ENCODE results near the gene KCNJ15.

The KCNJ15 gene

DNA sequence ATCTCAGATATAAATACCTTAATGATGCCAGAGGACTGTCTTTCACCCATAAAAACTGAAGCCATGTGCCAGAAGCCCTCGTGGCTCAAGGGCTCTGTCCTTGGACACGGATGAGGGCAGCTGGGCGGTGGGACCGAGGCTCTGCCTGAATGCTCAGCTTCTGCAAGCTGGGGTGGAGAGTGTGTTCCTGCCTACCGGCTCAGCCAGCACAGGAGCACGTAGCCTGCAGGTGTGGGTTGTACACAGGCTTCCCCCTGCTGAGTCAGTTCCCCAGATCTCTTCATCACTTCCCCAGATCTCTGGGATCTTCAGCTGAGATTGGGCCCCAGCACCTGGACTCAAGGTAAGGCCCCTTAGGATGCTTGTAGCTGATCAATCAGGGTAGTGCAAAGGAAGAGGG is 15.4 kb downstream of the KCNJ15 start:
- H3K4me3 ChIP-seq (ENCODE audit: low read depth, low read length): no peak overlapping the region
- in situ Hi-C loops (cut with HindIII; ENCODE audit: low sequenced_read_pairs): no loop called here
- DNase-seq (ENCODE audit: low read depth): no peak
- TF ChIP-seq, protein P1, sequence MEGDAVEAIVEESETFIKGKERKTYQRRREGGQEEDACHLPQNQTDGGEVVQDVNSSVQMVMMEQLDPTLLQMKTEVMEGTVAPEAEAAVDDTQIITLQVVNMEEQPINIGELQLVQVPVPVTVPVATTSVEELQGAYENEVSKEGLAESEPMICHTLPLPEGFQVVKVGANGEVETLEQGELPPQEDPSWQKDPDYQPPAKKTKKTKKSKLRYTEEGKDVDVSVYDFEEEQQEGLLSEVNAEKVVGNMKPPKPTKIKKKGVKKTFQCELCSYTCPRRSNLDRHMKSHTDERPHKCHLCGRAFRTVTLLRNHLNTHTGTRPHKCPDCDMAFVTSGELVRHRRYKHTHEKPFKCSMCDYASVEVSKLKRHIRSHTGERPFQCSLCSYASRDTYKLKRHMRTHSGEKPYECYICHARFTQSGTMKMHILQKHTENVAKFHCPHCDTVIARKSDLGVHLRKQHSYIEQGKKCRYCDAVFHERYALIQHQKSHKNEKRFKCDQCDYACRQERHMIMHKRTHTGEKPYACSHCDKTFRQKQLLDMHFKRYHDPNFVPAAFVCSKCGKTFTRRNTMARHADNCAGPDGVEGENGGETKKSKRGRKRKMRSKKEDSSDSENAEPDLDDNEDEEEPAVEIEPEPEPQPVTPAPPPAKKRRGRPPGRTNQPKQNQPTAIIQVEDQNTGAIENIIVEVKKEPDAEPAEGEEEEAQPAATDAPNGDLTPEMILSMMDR (IDR thresholded peaks at IDR 0.05; ENCODE audit: low read depth, low read length, missing control alignments): no peak

DNA sequence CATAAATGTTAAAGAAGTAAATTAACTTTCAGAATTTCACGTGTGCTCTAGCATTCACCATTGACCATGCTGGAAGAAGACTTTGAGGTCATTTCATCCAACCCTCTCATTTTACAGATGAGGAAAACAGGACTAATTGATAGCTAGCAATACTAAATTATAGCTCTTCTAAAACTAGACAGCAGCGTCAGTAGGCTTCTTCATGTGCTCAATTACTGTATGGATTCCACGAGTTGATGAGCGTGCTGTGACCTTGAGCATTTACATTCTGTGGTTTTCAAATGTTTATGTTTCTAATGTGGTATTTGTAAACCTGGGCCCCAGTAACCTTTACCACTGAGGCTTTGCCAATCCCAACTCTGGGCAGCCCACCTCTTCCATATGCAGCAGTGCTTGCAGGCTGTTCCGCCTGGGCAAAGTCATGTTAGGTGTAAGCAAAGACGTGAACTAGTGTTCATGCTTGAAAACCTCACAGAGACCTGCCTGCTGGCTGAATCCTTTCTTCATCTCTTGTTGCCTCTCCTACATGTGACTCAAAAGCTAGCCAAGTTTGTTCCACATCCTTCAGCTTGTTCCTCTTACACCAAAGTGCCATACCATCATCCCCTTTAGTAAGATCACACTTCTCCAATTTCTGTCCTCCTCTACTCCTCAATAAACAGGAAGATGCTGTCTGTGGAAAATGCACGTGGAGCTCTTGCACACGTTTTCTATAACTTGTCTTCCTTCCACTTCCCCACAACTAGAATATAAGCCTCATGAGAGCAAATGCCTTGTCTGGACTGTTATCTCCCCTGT is 17.2 kb downstream of the KCNJ15 start:
- no peak for DNase-seq (ENCODE audit: low read depth)
- no peak overlapping the region for H3K4me3 ChIP-seq (ENCODE audit: low read depth, low read length)
- TF ChIP-seq, protein P1 (IDR thresholded peaks at IDR 0.05; ENCODE audit: low read depth, low read length, missing control alignments): no peak
- in situ Hi-C loops (cut with HindIII; ENCODE audit: low sequenced_read_pairs): no loop called here

DNA sequence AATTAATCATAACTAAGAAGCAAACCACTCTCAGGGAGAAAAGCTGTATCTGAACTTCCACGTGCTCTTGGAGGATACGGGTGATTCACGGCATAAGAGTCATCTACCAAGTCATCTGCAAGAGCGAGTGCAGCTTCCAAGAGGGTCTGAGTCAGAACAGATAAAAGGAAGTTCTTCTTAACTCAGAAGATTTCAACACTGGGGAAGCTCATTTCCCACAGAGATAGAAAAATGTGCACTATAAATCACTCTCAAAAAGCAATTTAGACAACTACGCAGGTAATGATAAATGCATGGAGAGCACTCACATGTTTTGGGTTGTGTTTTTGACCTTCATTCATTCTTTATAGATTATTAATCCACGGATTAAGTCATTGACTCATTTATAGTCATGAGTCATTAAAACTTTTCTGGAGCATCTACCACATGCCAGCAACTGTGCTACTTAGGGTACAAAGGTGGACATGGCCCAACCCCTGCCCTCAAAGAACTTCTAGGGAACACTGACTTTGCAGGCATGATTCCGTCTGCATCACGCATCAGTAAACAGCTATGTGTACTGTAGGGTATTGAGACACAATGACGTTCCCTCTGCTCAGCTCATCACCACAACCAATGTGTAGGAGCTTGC is 20.8 kb downstream of the KCNJ15 start:
- TF ChIP-seq, protein P1 (IDR thresholded peaks at IDR 0.05; ENCODE audit: low read depth, low read length, missing control alignments): no peak
- DNase-seq (ENCODE audit: low read depth): peak; percentile 96
- H3K4me3 ChIP-seq (ENCODE audit: low read depth, low read length): no peak overlapping the region
- in situ Hi-C loops (cut with HindIII; ENCODE audit: low sequenced_read_pairs): no loop called here

DNA sequence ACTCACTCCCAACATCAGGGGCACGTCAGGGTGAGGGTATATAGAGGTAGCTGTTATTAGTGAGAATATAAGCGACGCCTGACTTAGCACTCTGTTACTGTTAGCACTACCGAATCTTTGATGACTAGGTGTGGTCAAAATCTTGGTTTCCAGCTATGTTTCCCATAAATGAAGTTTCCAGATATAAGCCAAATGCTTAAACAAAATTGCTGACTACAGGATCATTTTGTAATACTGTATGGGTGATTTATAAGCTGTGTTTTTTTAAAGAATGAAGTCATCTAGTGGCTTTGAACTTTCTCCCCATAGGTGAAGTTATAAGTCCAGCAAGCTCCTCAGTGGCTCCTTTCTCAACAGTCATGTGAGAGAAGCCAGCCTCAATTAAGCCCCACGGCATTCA is 23.7 kb downstream of the KCNJ15 start:
- TF ChIP-seq, protein P1 (IDR thresholded peaks at IDR 0.05; ENCODE audit: low read depth, low read length, missing control alignments): no peak
- in situ Hi-C loops (cut with HindIII; ENCODE audit: low sequenced_read_pairs): no loop called here
- peak; percentile 78 for DNase-seq (ENCODE audit: low read depth)
- H3K4me3 ChIP-seq (ENCODE audit: low read depth, low read length): no peak overlapping the region

DNA sequence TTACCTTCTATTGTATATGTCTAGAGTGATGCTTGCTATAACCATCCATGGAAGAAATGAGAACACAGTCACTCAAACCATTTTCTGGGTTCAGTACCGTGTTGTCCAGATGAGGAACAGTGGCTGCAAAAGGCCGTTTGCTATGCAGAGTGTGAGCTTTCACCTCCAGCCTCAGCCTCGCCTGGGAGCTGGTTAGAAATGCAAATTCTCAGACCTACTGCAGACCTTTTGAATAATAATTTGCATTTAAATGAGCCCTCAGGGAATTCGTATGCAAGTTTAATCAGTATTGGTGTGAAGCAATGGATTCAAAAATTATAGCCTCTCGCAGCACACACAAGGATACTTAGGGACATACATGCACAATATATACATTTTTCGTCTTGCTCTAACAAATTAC is 24.1 kb downstream of the KCNJ15 start:
- TF ChIP-seq, protein P1 (IDR thresholded peaks at IDR 0.05; ENCODE audit: low read depth, low read length, missing control alignments): no peak
- no peak overlapping the region for H3K4me3 ChIP-seq (ENCODE audit: low read depth, low read length)
- in situ Hi-C loops (cut with HindIII; ENCODE audit: low sequenced_read_pairs): no loop called here
- DNase-seq (ENCODE audit: low read depth): no peak

DNA sequence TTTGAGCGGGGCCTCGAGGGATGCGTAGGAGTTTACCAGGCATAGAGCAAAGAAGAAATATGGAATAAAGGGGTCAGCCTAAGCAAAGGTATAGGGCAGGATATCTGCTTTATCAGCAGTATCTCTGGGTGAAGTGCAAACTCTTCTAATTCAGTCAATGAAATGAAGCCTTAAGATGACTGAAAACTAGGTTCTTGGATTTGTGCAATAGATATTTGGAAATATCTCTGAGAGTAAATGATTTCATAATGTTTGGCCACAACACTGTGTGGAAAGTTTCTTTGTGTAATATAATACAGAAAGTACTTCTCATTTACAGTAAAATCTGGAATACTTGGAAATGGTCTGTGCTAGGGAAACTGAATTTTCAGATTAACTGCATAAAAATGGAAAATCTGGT is 26.1 kb downstream of the KCNJ15 start:
- DNase-seq (ENCODE audit: low read depth): no peak
- no peak overlapping the region for H3K4me3 ChIP-seq (ENCODE audit: low read depth, low read length)
- in situ Hi-C loops (cut with HindIII; ENCODE audit: low sequenced_read_pairs): no loop called here
- TF ChIP-seq, protein P1 (IDR thresholded peaks at IDR 0.05; ENCODE audit: low read depth, low read length, missing control alignments): no peak
